Right lobe of liver (tissue), 4 donors: ENCODE measurements around the gene SLC47A2.

Source experiments
- CTCF ChIP-seq, 4 donors: fragments of 200-600 bp in 3 of 4; fragments of 450-650 bp in 1 of 4; IDR thresholded peaks; one replicate each; pipeline versions ENCODE4 v1.5.1 to v1.8.0; 2016 to 2022; ENCODE audit warnings: antibody characterized with exemption in 4 of 4, mild to moderate bottlenecking in 2 of 4
- POLR2A ChIP-seq: fragments of 450-650 bp; IDR thresholded peaks from one replicate; pipeline ENCODE4 v1.6.1; 2017; ENCODE audit warnings: antibody characterized with exemption, mild to moderate bottlenecking
- donor health status: DM: no; HTN: no; CAD: no.
- donor health status: DM: no; HTN: no; CAD: no.
- donor health status: DM: no; HTN: yes; CAD: no.

- no peak for TF ChIP-seq CTCF (IDR thresholded peaks at IDR 0.05)
- no peak for TF ChIP-seq POLR2A
Measured at GRCh38 chr17:19716108-19717030, at the start of gene SLC47A2.
